Heart left ventricle (tissue), 13 donors: ENCODE measurements around the gene NUP214.

Experiments
- CTCF ChIP-seq, 12 donors: fragments of 200-600 bp; sonication (generic) in 4 of 12; IDR thresholded peaks; one replicate each; pipeline versions ENCODE4 v1.5.0 to v1.8.0; 2018 to 2022; ENCODE audit warnings: antibody characterized with exemption in 12 of 12, mild to moderate bottlenecking in 5 of 12
- POLR2A ChIP-seq, 2 donors: fragments of 450-650 bp; IDR thresholded peaks; one replicate each; pipeline ENCODE4 v1.6.1; 2017; ENCODE audit warnings: antibody characterized with exemption in 2 of 2, mild to moderate bottlenecking in 2 of 2, moderate library complexity in 2 of 2
- donor health status: ischemic (EF 13 %, LVEDD 7.1; RV severe dilation, severe dysfunction).
- donor health status: DM: no; HTN: yes; CAD: no.
- donor health status: DM: no; HTN: no; CAD: no.
- donor health status: ischemic (EF 25% LVEDD 6.9; RV normal size, moderate dysfunction).
- donor health status: ischemic (EF 25% LVEDD 5.7; RV mildly dilated, moderate dysfunction).
- donor health status: ischemic (EF 35%, LVEDD 5.7; RV mildly dilated, moderate dysfunction).
- donor health status: nonischemic (EF 11% LVEDD 7.7; RV severe dilation, severe dysfunction).
- donor health status: DM: yes; HTN: yes; CAD: no.
- donor health status: PGD.
- donor health status: ischemic (EF 29% LVEDD 5.4; RV normal size, mild dysfunction).
- donor health status: nonischemic (EF 23%, LVEDD 6.1; RV moderate dilation, normal function).

DNA sequence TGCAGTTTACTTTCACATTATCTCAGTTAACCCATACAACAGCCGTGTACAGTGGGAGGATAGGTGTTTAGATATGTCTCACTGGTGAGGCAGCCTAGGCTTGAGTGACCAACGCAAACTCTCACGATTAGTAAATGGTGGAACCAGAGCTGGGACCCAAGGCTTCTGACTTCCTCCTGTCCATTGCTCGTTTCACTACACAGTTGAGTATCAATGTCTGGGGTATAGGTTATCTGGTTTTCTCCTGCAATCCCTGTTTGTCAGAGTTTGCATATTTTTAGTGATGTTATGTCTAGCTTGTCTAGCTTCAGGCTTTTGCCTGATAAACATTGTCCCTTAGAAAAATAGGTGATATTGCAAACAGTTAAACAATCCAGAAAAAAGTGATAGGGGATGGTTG is 62.6 kb downstream of the NUP214 start:
- TF ChIP-seq CTCF (IDR thresholded peaks at IDR 0.05) (no peak), POLR2A (IDR thresholded peaks at IDR 0.05) (no peak)
